ENCODE data around the gene CALR3.

GRCh38 chr19:16541526-16542044 is 45.6 kb upstream of the CALR3 start:
- TF ChIP-seq CTCF (IDR thresholded peaks at IDR 0.05; ENCODE audit: control extremely low read depth in 1 of 3, insufficient read depth in 1 of 3, low read depth in 1 of 3, low read length in 3 of 3): no peak
- TF ChIP-seq EP300 (IDR thresholded peaks at IDR 0.05; ENCODE audit: borderline replicate concordance in 1 of 2, low read depth in 2 of 2, low read length in 2 of 2): no peak
- TF ChIP-seq POLR2A (IDR thresholded peaks at IDR 0.05; ENCODE audit: control extremely low read depth in 1 of 2, low read depth in 2 of 2, low read length in 2 of 2): no peak
- no peak for TF ChIP-seq TCF12 (IDR thresholded peaks at IDR 0.05; ENCODE audit: low read depth, low read length)
- TF ChIP-seq EZH2 (IDR thresholded peaks at IDR 0.05; ENCODE audit: low read depth, low read length, severe bottlenecking): no peak
- no peak for TF ChIP-seq YY1 (IDR thresholded peaks at IDR 0.05; ENCODE audit: low read depth, low read length)
- TF ChIP-seq RAD21 (IDR thresholded peaks at IDR 0.05 in 1 of 2, conservative IDR thresholded peaks at IDR 0.05 in 1 of 2; ENCODE audit: low read depth in 2 of 2, low read length in 2 of 2): no peak
- peak; percentile 17 to 63; a peak in 2 of 4 replicates for TF ChIP-seq SIN3A (conservative IDR thresholded peaks at IDR 0.05 in 1 of 2, IDR thresholded peaks at IDR 0.05 in 1 of 2; ENCODE audit: low read depth in 1 of 2, low read length in 2 of 2)
- no peak for TF ChIP-seq CBX8 (IDR thresholded peaks at IDR 0.05; ENCODE audit: borderline replicate concordance, low read depth, low read length)

All from H1 (cell line).